ENCODE results near the gene PHACTR3. TPM values are rescaled to one million over a fixed set of nuclear protein-coding genes. Genes with fewer than 3 reads are reported as not detected.

PHACTR3 gene
- total and polyA plus RNA-seq, 2 donors (not counting 3 experiments of a cell fraction or from before 2014, with no cell fraction given): not detected

DNA sequence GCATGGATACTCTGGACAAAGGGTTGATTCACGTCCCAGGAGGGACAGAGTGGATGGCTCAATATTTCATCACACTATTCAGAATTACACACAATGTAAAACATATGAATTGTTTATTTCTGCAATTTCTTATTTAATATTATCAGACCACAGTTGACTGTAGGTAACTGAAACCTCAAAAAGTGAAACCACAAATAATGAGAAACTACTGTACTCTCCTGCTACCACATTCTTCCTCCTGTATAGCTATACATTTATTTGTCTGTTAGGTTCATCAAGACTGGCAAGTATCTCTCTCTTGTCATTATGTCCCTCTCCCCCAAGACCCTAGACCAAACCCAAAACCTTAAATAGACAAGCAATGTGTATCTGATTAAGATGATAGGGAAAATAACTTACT lies 269.1 kb downstream of the PHACTR3 start:
- ChIA-PET CTCF (interaction anchor here (2.0 kb wide), 1 partner anchor 61 kb away, joined by 6 read pairs; the partner anchor contains the start of gene SYCP2), POLR2A (no interaction called here)
- Histone ChIP-seq H3K9ac (replicated peaks; ENCODE audit: extremely low read depth, insufficient read depth, low read length) (no peak overlapping the region), H3K9me1 (replicated peaks; ENCODE audit: control insufficient read depth, extremely low read depth, insufficient read depth, low read length) (no peaks in the 10 kb centered on the region), H3K4me2 (ENCODE audit: insufficient read depth, low read length) (no peak overlapping the region), H3K79me2 (ENCODE audit: control insufficient read depth, insufficient read depth, low read length) (no peaks in the 10 kb centered on the region), H4K20me1 (replicated peaks; ENCODE audit: control insufficient read depth, extremely low read depth, insufficient read depth, low read length) (no peaks in the 10 kb centered on the region), H2AFZ (ENCODE audit: low read depth, low read length) (no peak overlapping the region), H3K4me1 (ENCODE audit: control insufficient read depth, extremely low read depth, insufficient read depth, low read length) (no peaks in the 10 kb centered on the region), H3K27me3 (ENCODE audit: control insufficient read depth in 2 of 2, insufficient read depth in 2 of 2, low read length in 2 of 2) (no peaks in the 10 kb centered on the region), H3K27ac (ENCODE audit: insufficient read depth, low read depth, low read length) (no peak overlapping the region), H3K36me3 (ENCODE audit: control insufficient read depth in 2 of 2, extremely low read depth in 1 of 2, insufficient read depth in 2 of 2, low read length in 2 of 2) (no peaks in the 10 kb centered on the region), H3K9me3 (replicated peaks; ENCODE audit: control insufficient read depth, insufficient read depth, low read length) (no peaks in the 10 kb centered on the region), H3K4me3 (replicated peaks in 1 of 3; ENCODE audit: insufficient read depth in 1 of 3, low read depth in 1 of 3, low read length in 3 of 3) (no peak overlapping the region)
- FAIRE-seq (no peak), DNase-seq (ENCODE audit: low read depth, low spot score) (no peak)
- TF ChIP-seq, protein P1, sequence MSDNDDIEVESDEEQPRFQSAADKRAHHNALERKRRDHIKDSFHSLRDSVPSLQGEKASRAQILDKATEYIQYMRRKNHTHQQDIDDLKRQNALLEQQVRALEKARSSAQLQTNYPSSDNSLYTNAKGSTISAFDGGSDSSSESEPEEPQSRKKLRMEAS (IDR thresholded peaks at IDR 0.05; ENCODE audit: insufficient read depth, insufficient read length): no peak
- TF ChIP-seq JUN (IDR thresholded peaks at IDR 0.05; ENCODE audit: borderline replicate concordance, insufficient read depth, insufficient read length, low read depth) (no peak), POLR2AphosphoS5 (IDR thresholded peaks at IDR 0.05; ENCODE audit: insufficient read depth, low read depth, low read length) (no peak), FOS (IDR thresholded peaks at IDR 0.05; ENCODE audit: borderline replicate concordance, insufficient read depth, low read length) (no peak)
- TF ChIP-seq, protein P2, sequence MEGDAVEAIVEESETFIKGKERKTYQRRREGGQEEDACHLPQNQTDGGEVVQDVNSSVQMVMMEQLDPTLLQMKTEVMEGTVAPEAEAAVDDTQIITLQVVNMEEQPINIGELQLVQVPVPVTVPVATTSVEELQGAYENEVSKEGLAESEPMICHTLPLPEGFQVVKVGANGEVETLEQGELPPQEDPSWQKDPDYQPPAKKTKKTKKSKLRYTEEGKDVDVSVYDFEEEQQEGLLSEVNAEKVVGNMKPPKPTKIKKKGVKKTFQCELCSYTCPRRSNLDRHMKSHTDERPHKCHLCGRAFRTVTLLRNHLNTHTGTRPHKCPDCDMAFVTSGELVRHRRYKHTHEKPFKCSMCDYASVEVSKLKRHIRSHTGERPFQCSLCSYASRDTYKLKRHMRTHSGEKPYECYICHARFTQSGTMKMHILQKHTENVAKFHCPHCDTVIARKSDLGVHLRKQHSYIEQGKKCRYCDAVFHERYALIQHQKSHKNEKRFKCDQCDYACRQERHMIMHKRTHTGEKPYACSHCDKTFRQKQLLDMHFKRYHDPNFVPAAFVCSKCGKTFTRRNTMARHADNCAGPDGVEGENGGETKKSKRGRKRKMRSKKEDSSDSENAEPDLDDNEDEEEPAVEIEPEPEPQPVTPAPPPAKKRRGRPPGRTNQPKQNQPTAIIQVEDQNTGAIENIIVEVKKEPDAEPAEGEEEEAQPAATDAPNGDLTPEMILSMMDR (IDR thresholded peaks at IDR 0.05; ENCODE audit: extremely low read depth in 1 of 2, insufficient read depth in 1 of 2, low read depth in 1 of 2, low read length in 2 of 2): no peak
- dilution Hi-C loops (cut with MboI; ENCODE audit: extremely low pct_ligation_motif_present, low sequenced_read_pairs): no loop called here
- no TSS peak for BruUV-seq (replicated peaks)
- intact Hi-C loops (cut with micrococcal nuclease): no loop called here

DNA sequence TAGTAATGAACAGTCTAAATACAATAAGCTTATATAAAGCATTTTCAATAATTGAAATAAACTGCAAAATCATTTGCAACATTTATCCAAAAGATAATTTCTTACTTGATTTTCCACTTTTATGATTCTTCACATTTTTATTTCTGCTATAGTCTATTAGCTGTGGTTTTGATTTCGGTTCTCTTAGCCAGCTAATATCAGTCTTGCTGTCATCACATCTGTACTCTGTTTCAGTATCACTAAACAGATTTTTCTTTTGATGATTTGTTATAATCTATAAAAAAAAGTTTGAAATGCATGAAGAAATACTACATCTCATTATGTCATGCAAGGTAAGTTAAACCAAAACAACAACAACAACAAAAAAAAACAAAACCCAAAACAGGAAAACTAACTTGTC lies 275.9 kb downstream of the PHACTR3 start:
- FAIRE-seq: no peak
- BruUV-seq (replicated peaks): no TSS peak

More for the DNA sequence above, 275.9 kb downstream of the PHACTR3 start:
- Histone ChIP-seq H3K27me3 (ENCODE audit: control insufficient read depth in 2 of 2, insufficient read depth in 2 of 2, low read length in 2 of 2) (no peaks in the 10 kb centered on the region), H2AFZ (ENCODE audit: low read depth, low read length) (no peak overlapping the region), H4K20me1 (replicated peaks; ENCODE audit: control insufficient read depth, extremely low read depth, insufficient read depth, low read length) (no peaks in the 10 kb centered on the region), H3K27ac (ENCODE audit: insufficient read depth, low read depth, low read length) (no peak overlapping the region), H3K9me1 (replicated peaks; ENCODE audit: control insufficient read depth, extremely low read depth, insufficient read depth, low read length) (no peaks in the 10 kb centered on the region), H3K9ac (replicated peaks; ENCODE audit: extremely low read depth, insufficient read depth, low read length) (no peak overlapping the region), H3K4me1 (ENCODE audit: control insufficient read depth, extremely low read depth, insufficient read depth, low read length) (no peaks in the 10 kb centered on the region), H3K4me3 (replicated peaks in 1 of 3; ENCODE audit: insufficient read depth in 1 of 3, low read depth in 1 of 3, low read length in 3 of 3) (no peak overlapping the region), H3K9me3 (replicated peaks; ENCODE audit: control insufficient read depth, insufficient read depth, low read length) (no peaks in the 10 kb centered on the region), H3K79me2 (ENCODE audit: control insufficient read depth, insufficient read depth, low read length) (no peaks in the 10 kb centered on the region), H3K4me2 (ENCODE audit: insufficient read depth, low read length) (no peak overlapping the region), H3K36me3 (ENCODE audit: control insufficient read depth in 2 of 2, extremely low read depth in 1 of 2, insufficient read depth in 2 of 2, low read length in 2 of 2) (no peaks in the 10 kb centered on the region)
- POLR2A ChIA-PET: no interaction called here
- DNase-seq (ENCODE audit: low read depth, low spot score): no peak
- dilution Hi-C loops (cut with MboI; ENCODE audit: extremely low pct_ligation_motif_present, low sequenced_read_pairs): no loop called here
- CTCF ChIA-PET: no interaction called here
- TF ChIP-seq, protein P2 (IDR thresholded peaks at IDR 0.05; ENCODE audit: extremely low read depth in 1 of 2, insufficient read depth in 1 of 2, low read depth in 1 of 2, low read length in 2 of 2): no peak
- TF ChIP-seq EZH2 (IDR thresholded peaks at IDR 0.05; ENCODE audit: borderline replicate concordance, low read depth, low read length, severe bottlenecking) (no peak), POLR2A (IDR thresholded peaks at IDR 0.05; ENCODE audit: low read depth, low read length) (no peak), POLR2AphosphoS5 (IDR thresholded peaks at IDR 0.05; ENCODE audit: insufficient read depth, low read depth, low read length) (no peak), GATA2 (IDR thresholded peaks at IDR 0.05; ENCODE audit: insufficient read depth, insufficient read length, low read depth, low read length) (no peak), JUN (IDR thresholded peaks at IDR 0.05; ENCODE audit: borderline replicate concordance, insufficient read depth, insufficient read length, low read depth) (no peak), MYC (IDR thresholded peaks at IDR 0.05; ENCODE audit: low read depth, low read length) (no peak), FOS (IDR thresholded peaks at IDR 0.05; ENCODE audit: borderline replicate concordance, insufficient read depth, low read length) (no peak)
- TF ChIP-seq, protein P1 (IDR thresholded peaks at IDR 0.05; ENCODE audit: insufficient read depth, insufficient read length): no peak
- intact Hi-C loops (cut with micrococcal nuclease): no loop called here
